Stimulated activated memory B cell treated with anti-CD40 and anti-IgM and Interleukin-4, amounts not matched to agents 10 μg/mL and 1 μg/mL and 100 μg/mL, for 72 hours (primary cell): ENCODE data around the gene MAPKAPK3.

Experiments
- ATAC-seq: fragments of 150-1000 bp; cut with Tn5 transposase; 2 replicates; pipeline ENCODE4 v1.10.0; 2021
- H3K27ac Mint-ChIP-seq: one replicate; pipeline ENCODE4 v1.8.0; 2022; ENCODE audit warnings: mild to moderate bottlenecking, mixed read lengths
- H3K27me3 Mint-ChIP-seq: one replicate; pipeline ENCODE4 v1.8.0; 2022; ENCODE audit warnings: mixed read lengths
- H3K36me3 Mint-ChIP-seq: one replicate; pipeline ENCODE4 v1.8.0; 2022; ENCODE audit warnings: mixed read lengths
- H3K4me1 Mint-ChIP-seq: one replicate; pipeline ENCODE4 v1.8.0; 2022; ENCODE audit warnings: mixed read lengths
- H3K4me3 Mint-ChIP-seq: one replicate; pipeline ENCODE4 v1.8.0; 2022; ENCODE audit warnings: mild to moderate bottlenecking, moderate library complexity, mixed read lengths
- H3K9me3 Mint-ChIP-seq: one replicate; pipeline ENCODE4 v1.8.0; 2022; ENCODE audit warnings: mixed read lengths

Gene MAPKAPK3

DNA sequence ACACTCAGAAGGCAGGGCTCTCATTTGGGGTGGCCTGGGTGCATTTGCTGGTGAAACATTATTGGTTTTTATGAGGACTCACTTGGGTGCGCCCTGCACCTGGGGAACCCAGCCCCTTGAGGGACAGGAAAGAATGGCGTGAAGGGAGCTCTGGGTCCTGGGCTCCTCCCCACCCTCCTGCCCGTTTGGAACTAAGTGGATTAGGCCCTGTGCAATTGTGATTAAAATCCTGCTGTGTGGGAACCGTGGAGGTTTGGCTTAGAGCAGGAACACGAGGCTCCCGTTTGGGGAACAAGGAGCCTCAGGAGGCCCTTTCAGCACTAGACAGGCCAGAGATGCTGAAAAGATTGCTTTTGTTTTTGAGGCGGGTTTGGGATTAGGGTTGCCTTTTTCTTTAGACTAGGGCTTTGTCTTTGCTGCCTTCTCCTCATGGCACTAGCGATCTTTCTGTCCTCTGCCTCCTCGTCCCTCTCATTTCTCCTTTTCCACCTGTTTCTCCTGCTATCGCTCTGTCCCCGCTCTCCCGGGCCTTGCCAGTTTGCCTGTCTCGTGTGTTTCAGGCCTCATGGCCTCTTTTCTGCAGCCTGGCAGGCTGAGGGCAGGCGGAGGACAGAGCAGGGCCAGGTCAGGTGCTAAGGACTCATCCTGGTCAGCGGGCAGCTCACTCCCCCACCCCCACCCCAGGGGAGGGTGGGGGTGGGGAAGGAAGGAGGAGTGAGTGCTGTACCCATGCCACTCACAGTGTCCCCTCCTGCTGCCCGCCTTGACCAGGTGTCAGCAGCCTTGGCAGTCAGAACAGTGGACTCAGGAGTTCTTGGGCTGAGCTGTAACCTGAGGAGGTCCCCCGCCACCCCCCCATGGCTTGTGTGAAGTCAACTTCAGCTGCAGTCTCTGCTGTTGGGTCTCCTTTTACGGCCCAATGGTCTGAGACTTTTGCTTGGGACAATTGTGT is 8.6 kb downstream of the MAPKAPK3 start:
- no peak for ATAC-seq
- Mint-ChIP-seq H3K4me3 (no peak overlapping the region), H3K36me3 (peaks cover 27% of the 10 kb centered on the region), H3K9me3 (no peaks in the 10 kb centered on the region), H3K27me3 (no peaks in the 10 kb centered on the region), H3K4me1 (peaks cover 76% of the 10 kb centered on the region), H3K27ac (no peak overlapping the region)

DNA sequence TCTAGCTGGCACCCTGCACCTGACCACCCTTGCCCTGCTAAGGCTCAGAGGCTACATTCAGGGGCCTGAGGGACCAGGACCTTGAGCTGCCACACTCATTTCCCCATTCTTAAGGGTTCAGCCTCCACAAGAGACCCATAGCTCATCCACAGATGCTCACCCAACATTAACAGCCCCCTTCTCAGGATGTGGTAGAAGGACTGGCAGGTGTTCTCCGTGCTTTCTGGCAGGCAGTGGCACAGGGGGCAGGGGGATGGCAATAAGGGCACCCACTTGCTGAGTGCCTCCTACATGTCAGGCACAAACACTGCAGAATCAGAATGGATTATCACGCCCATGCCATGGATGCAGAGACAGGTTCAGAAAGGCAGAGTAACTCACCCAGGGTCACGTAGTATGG is 9.4 kb downstream of the MAPKAPK3 start:
- H3K4me3 Mint-ChIP-seq: no peak overlapping the region
- H3K36me3 Mint-ChIP-seq: peaks cover 22% of the 10 kb centered on the region
- no peak overlapping the region for H3K27ac Mint-ChIP-seq
- H3K27me3 Mint-ChIP-seq: no peaks in the 10 kb centered on the region
- H3K4me1 Mint-ChIP-seq: peaks cover 80% of the 10 kb centered on the region
- no peaks in the 10 kb centered on the region for H3K9me3 Mint-ChIP-seq
- ATAC-seq: no peak

DNA sequence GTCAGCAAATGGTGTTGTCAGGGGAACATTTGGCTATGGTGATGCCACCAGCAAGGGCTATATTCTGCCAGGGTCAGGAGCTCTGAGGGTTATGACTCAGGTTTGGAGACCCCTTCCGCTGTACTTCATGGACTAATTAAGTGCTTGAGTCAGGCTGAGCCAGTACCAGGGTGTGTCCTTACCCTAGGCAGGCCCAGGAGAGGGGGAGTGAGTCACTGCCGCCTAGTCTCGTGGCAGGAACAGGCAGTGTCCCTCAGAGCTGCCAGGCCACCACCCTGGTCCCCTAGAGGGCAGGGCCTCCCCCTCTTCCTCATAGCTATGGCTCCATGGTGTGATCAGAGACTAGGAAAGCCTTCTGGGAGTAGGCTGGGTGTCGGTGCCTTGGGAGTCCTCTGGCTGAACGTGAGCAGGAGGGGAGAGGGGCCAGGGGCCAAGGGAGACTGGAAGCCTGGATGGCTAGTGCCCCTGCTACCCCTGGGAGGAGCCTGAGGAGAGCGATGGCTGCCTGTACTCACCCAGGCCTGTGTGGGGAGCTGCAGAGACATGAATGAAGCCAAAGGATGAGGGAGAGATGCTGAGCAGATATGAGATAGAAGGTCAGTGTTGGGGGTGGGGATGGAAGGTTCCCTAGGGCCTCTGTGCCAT is 10.6 kb downstream of the MAPKAPK3 start:
- Mint-ChIP-seq H3K36me3 (peaks cover 22% of the 10 kb centered on the region), H3K27me3 (no peaks in the 10 kb centered on the region), H3K9me3 (no peaks in the 10 kb centered on the region), H3K4me3 (no peak overlapping the region), H3K4me1 (peaks cover 88% of the 10 kb centered on the region), H3K27ac (peak overlapping the region; percentile 29)
- ATAC-seq: no peak

DNA sequence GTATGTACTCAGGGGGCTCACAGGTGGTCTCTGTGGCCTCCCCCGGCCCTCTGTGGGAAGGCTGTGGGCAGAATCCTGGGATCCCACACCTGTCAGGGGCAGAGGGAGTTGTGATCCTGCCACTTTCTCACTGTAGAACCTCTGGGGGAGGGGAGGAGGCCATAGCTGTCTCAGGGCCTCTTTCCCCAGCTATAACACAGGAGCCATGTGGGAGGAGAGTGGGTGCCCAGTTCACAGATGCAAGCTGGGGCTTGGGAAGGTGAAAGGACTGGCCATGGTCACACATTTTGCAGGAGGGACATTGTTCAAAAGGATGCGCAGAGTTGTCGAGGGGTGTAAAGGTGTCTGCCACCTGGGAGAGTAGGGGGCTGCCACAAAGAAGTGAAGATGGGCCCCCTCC is 11.7 kb downstream of the MAPKAPK3 start:
- Mint-ChIP-seq H3K27me3 (no peaks in the 10 kb centered on the region), H3K4me1 (peaks cover 88% of the 10 kb centered on the region), H3K27ac (no peak overlapping the region), H3K36me3 (peaks cover 26% of the 10 kb centered on the region), H3K4me3 (no peak overlapping the region), H3K9me3 (no peaks in the 10 kb centered on the region)
- no peak for ATAC-seq

DNA sequence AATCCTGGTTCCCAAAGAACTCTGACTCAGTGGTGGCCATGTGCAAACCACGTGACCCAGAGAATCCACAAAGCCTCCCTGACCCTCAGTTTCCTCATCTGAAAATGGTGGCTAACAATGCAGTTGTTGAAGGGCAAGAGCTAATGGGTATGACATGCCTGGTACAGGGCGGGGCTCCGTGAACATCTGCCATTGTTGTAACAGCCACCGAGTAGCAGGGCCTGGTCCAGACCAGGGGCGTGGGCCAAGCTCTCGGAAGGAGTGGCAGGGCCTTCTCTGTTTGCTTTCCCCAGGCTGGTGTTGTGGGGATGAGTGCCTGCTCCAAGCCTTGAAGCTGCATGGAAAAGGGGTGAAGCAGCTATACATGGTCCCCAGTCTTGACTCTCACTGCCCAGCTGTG is 13.4 kb downstream of the MAPKAPK3 start:
- no peak overlapping the region for H3K27ac Mint-ChIP-seq
- H3K9me3 Mint-ChIP-seq: no peaks in the 10 kb centered on the region
- no peak for ATAC-seq
- no peaks in the 10 kb centered on the region for H3K27me3 Mint-ChIP-seq
- peaks cover 81% of the 10 kb centered on the region for H3K4me1 Mint-ChIP-seq
- H3K4me3 Mint-ChIP-seq: no peak overlapping the region
- peaks cover 25% of the 10 kb centered on the region for H3K36me3 Mint-ChIP-seq

DNA sequence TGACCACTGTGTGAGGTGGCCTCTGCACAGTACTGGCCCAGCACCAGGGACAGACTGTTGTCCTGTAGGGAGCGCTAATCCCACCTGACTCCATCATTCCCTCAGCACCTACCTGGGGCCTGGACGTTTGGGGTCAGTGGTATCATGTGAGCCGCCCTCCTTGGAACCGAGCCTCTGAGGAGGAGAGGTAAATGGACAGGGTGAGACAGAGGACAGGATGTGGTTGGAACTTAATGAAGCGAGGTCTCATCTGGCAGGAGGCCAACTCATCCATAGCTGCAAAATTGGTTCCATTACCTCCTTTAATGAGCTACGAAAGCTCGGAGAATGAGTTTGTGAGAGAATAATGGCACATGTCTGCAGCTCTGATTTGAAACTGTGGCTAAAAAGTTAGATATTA is 13.9 kb downstream of the MAPKAPK3 start:
- Mint-ChIP-seq H3K27me3 (no peaks in the 10 kb centered on the region), H3K36me3 (peaks cover 25% of the 10 kb centered on the region), H3K9me3 (no peaks in the 10 kb centered on the region), H3K4me3 (no peak overlapping the region), H3K27ac (no peak overlapping the region), H3K4me1 (peaks cover 76% of the 10 kb centered on the region)
- ATAC-seq: no peak

DNA sequence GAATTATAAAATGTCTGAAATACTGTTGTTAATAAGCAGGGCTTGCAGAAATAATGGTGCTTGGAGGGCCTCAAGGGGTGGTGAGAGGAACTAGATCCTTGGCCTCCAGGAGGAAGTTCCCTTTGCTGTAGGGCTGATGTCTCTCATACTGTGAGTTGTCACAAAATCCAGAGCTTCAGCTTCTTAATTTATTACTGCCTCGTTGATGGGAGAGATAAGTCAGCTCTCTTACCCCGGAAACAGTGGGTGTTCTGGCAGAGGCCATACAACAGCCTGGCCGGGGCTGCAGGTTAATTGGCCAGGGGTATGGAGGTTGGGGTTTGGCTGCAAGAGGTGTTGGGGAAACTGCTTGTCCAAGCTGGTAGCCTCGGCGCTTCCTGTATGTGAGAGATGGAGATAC is 15.5 kb downstream of the MAPKAPK3 start:
- Mint-ChIP-seq H3K36me3 (peaks cover 16% of the 10 kb centered on the region), H3K4me1 (peaks cover 77% of the 10 kb centered on the region), H3K27ac (peak overlapping the region; percentile 35), H3K4me3 (no peak overlapping the region), H3K27me3 (no peaks in the 10 kb centered on the region), H3K9me3 (no peaks in the 10 kb centered on the region)
- ATAC-seq: peak; percentile 46

DNA sequence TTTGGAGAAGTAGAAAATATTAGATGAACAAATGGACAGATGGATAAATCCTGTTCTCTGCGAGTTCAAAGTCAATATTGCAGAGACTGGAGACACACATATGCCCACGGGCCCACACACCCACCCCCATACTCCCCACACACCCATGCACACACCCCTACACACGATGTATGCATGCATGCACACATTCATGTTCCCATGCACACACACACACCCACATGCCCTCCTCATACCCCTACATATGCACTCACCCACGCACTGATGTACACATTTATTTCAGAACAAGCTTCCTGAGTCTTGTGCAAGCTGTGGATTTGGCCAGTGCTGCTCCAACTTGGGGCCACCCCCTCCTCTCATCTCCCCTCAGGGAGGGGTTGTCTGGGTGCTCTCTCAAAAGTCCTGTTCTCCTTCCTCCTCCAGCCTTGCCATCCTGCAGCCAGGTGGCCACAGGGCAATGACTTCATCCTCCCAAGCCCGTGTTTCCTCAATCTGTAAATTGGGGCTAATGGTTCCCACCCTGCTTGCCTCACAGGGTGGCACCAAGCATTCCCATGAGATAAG is 16.4 kb downstream of the MAPKAPK3 start:
- ATAC-seq: no peak
- Mint-ChIP-seq H3K27ac (no peak overlapping the region), H3K4me3 (no peak overlapping the region), H3K9me3 (no peaks in the 10 kb centered on the region), H3K4me1 (peaks cover 76% of the 10 kb centered on the region), H3K27me3 (no peaks in the 10 kb centered on the region), H3K36me3 (peaks cover 16% of the 10 kb centered on the region)

DNA sequence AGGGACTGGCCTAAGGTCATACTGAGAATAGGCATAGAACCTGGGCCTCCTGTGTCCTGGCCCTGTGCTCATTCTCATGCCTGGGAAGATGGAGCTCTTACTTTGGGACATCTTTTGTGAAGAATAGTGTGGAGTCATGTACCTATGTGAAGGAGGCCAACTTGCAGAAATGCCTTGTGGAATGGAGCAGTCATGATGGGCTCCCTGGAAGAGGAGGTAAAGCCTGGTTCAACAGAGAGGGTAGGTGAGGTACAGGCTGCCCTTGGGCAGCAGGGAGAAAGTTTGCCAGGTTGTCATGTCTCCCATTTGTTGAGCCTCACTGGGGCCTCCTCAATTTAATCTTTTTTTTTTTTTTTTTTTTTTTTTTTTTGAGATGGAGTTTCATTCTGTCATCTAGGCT is 18.1 kb downstream of the MAPKAPK3 start:
- H3K4me3 Mint-ChIP-seq: no peak overlapping the region
- H3K4me1 Mint-ChIP-seq: peaks cover 58% of the 10 kb centered on the region
- no peak overlapping the region for H3K27ac Mint-ChIP-seq
- no peaks in the 10 kb centered on the region for H3K27me3 Mint-ChIP-seq
- no peak for ATAC-seq
- H3K36me3 Mint-ChIP-seq: peaks cover 16% of the 10 kb centered on the region
- H3K9me3 Mint-ChIP-seq: no peaks in the 10 kb centered on the region

DNA sequence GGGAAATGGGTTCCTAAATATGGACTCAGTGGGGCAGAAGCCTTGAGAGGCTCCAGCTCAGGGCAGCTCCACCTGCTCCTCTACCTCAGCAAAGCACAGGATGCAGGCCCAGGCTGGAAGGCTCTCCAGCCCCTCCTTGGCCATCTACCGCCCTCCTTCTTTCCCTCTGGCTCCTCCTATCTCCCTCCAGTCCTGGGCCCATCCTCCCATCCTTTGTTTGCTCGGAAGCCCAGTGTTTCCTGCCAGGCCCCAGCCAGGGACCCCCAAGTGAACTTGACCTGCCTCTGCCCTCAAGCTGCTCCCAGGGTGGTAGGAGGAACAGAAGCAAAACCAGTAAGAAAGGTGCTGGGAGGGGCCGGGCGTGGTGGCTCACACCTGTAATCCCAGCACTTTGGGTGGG is 20.1 kb downstream of the MAPKAPK3 start:
- Mint-ChIP-seq H3K4me1 (peaks cover 39% of the 10 kb centered on the region), H3K36me3 (peaks cover 35% of the 10 kb centered on the region), H3K27ac (no peak overlapping the region), H3K4me3 (no peak overlapping the region), H3K9me3 (no peaks in the 10 kb centered on the region), H3K27me3 (no peaks in the 10 kb centered on the region)
- no peak for ATAC-seq

DNA sequence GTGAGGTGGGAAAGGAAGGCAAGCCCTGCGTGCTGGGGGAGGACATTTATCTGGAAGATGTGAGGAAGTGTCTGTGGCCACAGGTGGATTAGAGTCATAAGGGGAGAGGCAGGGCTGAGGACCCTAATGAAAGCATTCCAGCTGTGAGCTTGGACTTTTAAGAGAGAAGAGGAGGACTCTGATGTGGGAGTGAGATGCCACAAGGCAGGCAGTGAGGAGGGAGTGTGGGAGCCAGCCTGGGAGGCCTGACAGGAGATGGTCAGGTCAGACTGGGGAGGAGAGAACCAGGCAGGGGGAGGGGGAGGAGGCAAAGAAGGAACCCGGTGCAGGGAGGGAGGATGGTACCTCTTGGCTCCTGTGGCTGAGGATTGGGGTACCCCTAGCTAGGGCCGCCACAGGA is 21.0 kb downstream of the MAPKAPK3 start:
- Mint-ChIP-seq H3K36me3 (peaks cover 40% of the 10 kb centered on the region), H3K9me3 (no peaks in the 10 kb centered on the region), H3K4me3 (no peak overlapping the region), H3K27me3 (no peaks in the 10 kb centered on the region), H3K4me1 (peaks cover 29% of the 10 kb centered on the region), H3K27ac (no peak overlapping the region)
- no peak for ATAC-seq

DNA sequence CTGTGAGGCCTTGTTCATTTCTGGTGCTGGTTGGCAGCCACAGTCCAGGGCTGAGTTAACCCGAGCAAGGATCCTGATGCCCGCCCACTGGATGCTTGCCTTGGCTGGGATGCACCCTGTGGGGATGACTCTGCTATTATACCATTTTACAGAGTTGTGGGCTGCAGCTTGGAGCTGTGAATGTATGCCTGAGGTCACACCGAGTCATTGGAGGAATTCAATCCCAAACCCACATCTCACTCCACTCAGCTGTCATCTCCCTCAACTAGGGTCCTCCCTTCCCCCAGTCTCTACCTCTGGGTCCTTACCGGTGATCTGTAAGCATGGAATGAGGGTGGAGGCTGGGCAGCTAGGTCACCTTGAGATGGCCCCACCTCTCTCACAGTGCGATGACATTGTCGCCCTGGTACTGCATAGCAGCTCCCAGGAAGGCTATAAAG is 22.1 kb downstream of the MAPKAPK3 start:
- Mint-ChIP-seq H3K36me3 (peaks cover 39% of the 10 kb centered on the region), H3K4me3 (no peak overlapping the region), H3K27ac (no peak overlapping the region), H3K4me1 (peaks cover 18% of the 10 kb centered on the region), H3K27me3 (no peaks in the 10 kb centered on the region), H3K9me3 (no peaks in the 10 kb centered on the region)
- no peak for ATAC-seq

DNA sequence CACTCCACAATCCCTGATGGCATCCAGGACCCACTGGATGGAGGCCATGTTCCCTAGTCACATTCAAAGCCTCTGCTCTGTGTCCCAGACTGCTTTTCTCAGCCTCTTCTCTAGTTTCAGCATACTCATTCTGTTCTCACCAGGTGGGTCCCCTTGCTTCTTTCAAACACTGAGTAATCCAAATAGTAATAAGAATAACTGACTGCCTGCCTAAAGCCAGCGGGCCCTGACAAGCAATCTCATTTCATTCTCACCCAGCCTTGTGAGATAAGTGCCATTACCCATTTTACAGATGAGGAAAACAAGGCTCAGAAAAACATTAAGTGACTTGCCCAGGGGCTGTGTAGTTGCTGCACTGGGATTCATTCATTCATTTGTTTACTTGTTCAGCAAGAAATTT is 25.4 kb downstream of the MAPKAPK3 start:
- peaks cover 67% of the 10 kb centered on the region for H3K36me3 Mint-ChIP-seq
- no peak overlapping the region for H3K27ac Mint-ChIP-seq
- no peaks in the 10 kb centered on the region for H3K9me3 Mint-ChIP-seq
- no peak overlapping the region for H3K4me3 Mint-ChIP-seq
- peaks cover 8% of the 10 kb centered on the region for H3K4me1 Mint-ChIP-seq
- H3K27me3 Mint-ChIP-seq: no peaks in the 10 kb centered on the region
- no peak for ATAC-seq

DNA sequence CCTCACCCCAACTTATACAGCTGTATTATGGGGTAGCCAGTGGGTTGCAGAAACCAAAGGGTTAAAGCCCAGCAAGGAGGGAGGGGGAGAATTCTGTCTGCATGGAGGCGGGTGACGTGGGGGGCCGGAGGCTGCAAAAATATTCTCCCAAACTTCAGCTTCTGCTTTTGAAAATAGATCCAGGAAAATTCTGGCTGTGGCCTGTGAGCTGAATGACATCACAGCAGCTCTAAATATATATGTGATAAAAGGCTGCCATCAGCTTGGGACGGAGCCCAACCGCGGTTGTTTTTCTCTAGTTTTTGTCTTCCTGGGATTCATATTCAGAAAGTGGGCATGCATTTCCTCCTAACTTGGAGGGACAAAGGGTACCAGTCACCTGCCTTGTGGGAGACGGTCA is 27.6 kb downstream of the MAPKAPK3 start:
- peaks cover 66% of the 10 kb centered on the region for H3K36me3 Mint-ChIP-seq
- no peaks in the 10 kb centered on the region for H3K9me3 Mint-ChIP-seq
- no peak overlapping the region for H3K4me3 Mint-ChIP-seq
- no peak for ATAC-seq
- H3K27me3 Mint-ChIP-seq: no peaks in the 10 kb centered on the region
- no peak overlapping the region for H3K27ac Mint-ChIP-seq
- H3K4me1 Mint-ChIP-seq: no peaks in the 10 kb centered on the region

DNA sequence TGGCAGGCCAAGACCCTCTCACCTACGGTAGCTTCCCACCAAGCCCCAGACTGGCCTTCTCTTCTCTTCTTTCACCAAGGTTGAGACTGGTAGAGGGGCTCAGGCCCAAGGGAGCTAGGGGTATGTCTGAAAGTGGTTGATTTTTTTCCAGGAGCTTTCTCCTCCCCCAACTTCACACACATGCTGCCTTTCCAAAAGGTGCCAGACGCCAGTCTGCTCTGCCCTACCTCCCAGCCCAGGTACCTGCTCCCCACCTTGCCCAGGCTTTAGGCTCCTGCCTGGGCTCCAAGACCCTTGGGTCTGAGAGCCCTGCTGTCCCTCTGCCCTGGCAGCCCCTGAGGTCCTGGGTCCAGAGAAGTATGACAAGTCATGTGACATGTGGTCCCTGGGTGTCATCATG is 28.4 kb downstream of the MAPKAPK3 start:
- no peaks in the 10 kb centered on the region for H3K4me1 Mint-ChIP-seq
- no peak for ATAC-seq
- no peak overlapping the region for H3K4me3 Mint-ChIP-seq
- H3K9me3 Mint-ChIP-seq: no peaks in the 10 kb centered on the region
- H3K27me3 Mint-ChIP-seq: no peaks in the 10 kb centered on the region
- peaks cover 63% of the 10 kb centered on the region for H3K36me3 Mint-ChIP-seq
- no peak overlapping the region for H3K27ac Mint-ChIP-seq

DNA sequence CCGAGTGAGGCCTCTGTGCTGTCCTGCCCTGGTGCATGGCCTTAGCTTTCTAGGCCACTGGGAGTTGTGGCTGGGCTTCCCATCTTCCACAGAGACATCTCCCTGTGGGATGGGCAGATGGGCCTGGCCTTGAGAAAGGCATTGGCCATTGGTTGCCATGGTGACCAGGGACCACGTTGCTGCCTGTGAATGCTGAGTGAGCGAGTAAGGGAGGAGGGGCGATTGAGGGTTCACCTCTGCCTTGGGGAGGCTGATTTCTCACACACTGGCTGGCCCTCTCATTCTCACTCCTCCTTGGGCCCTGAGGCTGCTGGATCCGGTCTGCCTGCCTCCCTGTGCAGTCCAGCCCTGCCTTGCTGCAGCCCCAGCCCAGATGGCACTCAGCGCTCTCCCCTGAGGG is 31.4 kb downstream of the MAPKAPK3 start:
- Mint-ChIP-seq H3K4me1 (no peaks in the 10 kb centered on the region), H3K4me3 (no peak overlapping the region), H3K36me3 (peaks cover 42% of the 10 kb centered on the region), H3K27me3 (no peaks in the 10 kb centered on the region), H3K9me3 (no peaks in the 10 kb centered on the region), H3K27ac (no peak overlapping the region)
- ATAC-seq: no peak
